DMS79 treated with DMSO at 0.1 percent for 48 hours (cell line): ENCODE data around the gene LPAR1.

Source experiments
- DNase-seq: peaks from one replicate; lab custom pipeline; 2025; lab: John Stamatoyannopoulos, UW

Gene LPAR1

DNA sequence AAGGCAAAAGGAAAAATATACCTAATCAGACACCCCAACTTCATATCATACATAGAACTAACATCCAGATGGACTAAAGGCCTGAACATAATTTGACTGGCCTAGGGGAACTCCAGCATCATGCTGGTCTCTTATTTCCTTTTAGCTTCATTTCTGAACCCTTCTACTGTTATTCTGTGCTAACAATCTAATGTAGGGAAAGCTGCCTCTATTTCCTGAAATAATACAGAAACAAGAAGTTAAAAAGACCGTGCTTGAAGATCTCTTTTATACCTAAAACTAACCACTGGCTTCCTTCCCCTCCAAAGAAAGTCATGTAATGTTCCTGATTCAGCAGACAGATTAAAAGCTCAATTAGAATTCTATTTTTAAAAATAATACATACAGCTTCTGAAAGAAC, 36.7 kb downstream of the LPAR1 start:
- DNase-seq = no peak

DNA sequence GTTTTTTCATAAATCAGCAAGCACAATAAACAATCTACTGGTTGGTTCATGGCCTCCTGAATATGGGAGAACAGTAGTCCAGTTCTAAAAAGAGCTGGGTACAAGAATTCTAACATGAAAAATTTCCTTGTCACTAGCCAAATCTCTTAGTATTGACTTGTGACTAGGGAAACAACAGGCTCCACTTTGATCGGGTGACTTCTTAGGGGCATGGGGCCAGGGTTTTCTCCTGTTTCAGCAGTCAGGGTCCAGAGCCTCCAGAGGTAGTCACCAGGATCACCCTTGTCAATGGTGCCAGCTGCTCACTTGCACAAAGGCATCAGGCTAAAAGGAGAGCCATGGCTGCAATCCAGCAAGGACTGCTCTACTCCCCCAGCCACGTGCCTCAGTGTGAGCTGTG, 38.1 kb downstream of the LPAR1 start:
- no peak for DNase-seq

DNA sequence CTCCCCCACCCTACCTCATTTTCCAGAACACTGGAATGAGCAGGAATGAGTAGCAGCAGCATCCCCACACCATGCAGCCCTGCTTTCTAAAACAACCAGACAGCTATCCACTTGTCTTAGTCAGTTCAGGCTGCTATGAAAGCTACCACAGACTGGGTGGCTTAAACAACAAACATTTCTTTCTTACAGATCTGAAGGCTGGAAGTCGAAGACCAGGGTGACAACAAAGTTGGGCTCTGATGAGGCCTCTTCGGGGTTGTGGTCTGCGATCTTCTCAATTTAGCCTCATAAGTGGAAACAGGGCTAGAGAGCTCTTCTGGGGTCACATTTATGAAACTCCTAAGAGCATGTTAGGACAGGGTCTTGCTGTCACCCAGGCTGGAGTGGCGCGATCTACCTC, 38.9 kb downstream of the LPAR1 start:
- no peak for DNase-seq

DNA sequence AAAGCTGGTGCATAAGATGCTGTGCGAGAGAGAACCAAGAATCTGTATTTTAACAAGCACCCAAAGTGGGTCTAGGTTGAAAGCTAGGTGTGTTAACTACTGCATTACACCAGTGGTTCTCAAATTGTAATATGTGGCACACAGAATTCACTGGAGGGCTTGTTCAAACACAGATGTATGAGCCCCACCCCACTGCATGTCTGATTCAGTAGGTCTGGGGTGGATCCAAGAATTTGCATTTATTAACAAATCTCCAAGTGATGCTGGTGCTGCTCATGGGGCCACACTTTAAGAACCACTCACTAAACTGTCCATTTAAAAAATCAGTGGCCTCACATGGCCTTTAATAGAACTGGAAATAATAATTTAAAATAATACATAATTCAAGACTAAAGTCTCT, 40.4 kb downstream of the LPAR1 start:
- DNase-seq = no peak

DNA sequence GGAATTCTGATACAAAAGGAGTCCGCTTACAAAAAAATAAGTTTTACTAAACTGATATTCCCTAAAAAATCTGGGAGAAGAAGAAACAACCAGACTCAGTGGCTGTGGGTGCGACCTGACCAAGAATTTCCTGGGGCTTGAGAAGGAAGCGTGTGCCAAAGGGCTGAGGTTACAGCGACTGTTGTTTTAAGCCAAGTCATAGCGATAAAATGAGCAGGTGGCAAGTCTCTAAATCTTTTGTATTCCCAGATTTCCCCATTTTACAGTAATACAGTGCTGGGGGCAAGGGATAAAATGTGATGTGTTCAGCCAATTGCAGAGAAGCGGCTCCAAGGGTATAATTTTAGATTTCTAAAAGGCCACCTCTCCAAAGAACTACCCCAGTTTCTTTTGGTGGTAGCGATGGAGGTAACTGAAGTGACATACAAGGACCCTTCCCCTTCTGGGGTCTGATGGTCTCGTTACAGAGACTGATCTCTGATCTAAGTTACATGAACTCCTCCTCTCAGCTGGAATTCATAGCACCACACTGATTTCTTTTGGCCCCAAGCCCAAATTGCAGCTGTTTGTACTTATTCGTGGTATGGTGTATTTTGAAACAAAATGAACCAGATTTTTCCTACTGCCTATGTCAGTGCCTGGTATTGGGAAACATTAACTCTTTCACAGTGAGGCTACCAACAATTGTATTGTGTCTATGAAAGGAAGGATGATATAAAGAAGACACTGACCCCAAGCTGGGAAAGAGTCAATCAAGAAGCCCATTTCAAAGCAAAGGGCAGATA, 41.6 kb downstream of the LPAR1 start:
- DNase-seq = no peak

DNA sequence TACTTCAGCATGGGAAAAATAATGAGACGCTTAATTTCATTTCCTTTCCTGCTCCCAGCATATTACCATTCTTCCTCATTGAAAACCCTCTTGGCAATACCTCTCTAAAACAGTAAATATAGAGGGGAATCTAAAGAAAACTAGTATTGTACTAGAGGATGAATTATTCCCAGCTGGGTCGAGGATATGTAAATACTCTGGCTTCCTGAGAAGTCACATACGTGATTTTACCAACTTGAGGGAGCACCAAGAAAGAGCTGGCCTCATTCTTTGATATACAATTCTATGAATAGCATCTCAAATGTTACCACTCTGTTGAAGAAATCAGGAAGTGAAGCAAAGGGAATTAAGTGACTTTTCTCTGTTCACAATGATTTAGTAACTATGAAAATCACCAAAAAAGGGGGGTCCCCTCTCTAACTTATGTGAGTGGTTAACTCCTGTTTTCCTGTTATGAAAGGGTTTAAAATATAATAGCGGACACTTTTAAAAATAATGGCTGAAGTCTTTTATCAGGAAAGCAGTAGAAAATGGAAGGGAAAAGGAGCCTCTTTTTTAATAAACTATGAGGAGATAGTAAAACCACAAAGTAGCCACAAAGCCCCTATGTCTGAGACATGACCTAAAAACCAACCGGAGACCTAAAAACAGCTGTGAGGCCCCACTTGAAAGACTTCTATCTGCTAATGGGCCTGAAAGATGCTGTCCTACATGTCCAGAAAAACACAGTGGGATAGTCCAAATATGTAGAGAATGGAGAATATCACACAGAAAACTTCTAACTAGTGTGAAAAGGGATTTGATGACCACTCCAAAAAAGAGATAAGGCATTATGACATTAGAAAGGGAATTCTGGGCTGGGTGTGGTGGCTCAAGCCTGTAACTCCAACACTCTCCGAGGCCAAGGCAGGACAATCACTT, 42.6 kb downstream of the LPAR1 start:
- DNase-seq = no peak

DNA sequence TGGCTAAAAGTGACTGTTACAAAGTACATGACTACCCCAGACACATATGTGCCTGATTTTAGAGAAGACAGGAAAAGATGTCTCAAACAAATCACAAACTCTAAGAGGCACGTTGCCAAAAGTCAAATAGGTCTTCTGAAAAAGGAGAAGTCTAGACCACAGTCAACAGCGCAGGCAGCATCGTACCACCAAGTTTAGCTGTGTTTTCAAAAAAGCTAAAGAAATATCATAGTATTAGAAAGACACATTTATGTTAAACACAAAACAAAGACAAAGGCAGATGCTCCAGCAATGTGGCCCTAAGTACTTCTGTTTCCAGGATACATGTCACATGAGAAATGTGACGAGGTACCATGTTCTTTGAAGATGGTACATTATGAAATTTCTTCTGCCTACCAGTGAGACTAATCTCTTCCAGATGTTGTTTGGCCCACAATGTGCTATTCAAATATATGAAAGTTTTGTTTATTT, 43.5 kb downstream of the LPAR1 start:
- DNase-seq = no peak

DNA sequence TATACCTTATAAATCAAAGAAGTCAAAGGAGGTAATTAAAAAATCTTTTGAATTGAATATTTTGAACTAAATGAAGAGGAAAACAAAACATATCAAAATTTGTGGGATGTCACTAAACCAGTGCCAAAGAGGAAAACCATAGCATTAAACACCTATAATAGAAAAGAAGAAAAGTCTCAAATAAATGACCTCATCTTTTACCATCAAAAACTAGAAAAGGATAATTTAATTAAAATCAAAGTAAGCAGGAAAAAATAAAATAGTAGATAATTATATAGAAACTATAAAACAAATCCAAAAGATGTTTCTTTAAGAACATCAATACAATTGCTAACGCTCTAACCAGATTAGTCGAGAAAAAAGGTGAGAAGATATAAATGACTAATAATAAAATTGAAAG, 47.8 kb downstream of the LPAR1 start:
- DNase-seq = no peak

DNA sequence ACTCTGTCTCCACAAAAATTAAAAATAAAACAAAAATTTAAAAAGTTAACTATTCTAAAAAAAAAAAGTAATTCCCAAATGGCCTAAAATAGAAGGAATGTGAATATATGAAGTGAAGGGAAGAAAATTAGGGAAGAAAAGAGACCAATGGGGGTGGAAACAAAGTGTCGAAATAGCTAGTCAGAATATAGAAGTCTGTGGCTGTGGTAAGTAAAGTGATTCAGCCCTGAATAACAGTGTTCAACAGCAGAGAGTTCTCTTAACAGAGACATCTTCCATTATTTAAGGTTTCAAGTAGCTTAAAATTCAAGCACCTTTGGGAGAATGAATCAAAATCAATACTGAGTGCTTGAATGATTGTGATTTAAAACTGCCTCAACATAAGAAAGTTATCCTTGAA, 51.7 kb downstream of the LPAR1 start:
- DNase-seq = no peak

DNA sequence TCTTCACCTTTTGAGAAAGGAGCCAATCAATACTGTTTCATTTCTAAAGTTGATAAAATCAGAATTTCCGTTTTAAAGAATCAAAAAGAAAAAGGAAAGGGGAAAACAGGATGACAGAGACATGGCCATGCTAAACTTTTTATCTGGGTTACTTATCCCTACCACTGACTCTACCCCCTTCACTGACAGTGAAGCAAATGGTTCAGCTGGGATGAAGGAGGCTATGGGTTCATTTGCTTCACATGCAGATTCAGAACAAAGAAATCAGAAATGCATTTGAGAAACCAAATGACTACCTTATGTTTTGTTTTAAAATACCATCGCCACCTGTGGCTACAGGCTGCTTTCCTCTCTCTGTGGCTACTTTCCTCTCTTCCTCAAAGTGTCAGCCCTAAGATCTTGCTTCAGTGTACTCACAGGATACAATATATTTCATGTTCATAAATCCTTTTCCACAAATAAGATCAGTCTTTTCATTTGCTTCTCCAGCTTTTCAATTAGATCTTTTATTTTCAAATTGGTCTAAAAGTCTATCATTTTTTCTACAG, 53.3 kb downstream of the LPAR1 start:
- DNase-seq = no peak

DNA sequence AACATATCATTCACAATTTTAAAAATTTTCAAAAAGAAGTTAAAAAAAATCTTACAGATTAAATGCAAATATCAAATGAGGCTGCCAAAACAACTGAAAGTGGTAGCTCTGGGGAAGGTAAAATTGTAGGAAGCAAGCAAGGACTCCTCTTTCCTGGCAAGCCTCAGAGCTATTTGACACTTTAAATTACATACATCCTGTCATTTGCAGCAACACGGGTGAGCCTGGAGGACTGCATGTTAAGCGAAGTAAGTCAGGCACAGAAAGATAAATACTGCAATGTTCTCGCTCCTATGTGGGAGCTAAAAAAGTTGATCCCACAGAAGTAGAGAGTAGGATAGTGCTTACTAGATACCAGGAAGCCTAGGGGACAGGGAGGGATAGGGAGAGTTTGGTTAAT, 58.0 kb downstream of the LPAR1 start:
- DNase-seq = no peak

DNA sequence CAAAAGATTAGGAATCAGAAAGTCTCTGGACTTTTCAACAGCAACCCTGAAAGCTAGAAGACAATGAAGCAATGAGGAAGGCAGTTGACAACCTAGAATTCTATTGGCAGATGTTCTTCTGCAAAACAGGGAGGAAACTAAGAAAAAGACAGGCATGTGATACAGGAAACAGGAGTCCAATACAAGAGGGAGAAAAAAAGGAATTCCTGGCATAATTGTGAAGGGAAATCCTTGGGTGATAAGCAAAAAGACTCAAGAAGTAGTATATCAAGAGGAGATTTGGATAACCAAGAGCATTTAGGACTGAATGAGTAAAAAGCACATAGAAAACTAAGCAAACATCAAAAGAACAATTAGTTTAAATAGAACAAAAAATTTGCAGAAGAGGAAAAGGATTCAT, 58.6 kb downstream of the LPAR1 start:
- DNase-seq = no peak

DNA sequence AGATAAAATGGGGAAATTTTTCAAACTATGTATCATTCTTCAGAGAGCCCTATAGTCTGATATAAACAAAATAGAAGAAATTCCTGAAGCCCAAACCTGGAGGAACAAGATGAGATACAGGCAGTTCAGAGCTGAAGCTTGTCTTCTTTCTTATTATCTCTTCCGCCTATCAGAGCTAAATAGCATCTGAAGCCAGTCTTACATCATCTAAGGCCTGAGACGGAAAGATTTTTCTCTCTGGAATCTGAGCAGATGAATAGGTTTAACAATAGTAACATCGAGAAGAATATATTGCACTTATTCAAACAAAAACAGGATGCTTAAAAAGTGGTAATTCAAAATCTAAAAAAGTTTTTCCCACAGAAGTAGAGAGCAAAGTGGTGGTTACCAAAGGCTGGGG, 59.8 kb downstream of the LPAR1 start:
- DNase-seq = no peak

DNA sequence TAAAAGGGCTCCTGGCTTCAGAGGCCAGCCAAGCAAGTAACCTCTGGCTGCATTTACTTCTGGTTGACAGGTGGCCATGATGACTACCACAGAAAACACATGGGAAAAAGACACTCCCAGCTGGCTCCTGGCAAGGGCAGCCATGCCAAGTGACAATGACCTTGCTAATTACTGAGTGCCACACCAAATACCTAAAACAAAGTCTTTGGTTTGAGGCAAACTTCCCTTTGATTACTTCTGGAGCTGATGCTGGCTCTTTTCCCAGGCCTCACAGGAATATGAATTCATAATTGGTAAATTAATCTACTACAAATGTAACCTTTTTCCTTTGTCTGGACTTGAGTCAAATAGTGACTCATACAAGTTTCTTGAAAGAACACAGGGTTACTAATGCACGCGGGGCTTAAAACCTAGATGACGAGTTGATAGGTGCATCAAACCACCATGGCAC, 61.0 kb downstream of the LPAR1 start:
- DNase-seq = no peak

DNA sequence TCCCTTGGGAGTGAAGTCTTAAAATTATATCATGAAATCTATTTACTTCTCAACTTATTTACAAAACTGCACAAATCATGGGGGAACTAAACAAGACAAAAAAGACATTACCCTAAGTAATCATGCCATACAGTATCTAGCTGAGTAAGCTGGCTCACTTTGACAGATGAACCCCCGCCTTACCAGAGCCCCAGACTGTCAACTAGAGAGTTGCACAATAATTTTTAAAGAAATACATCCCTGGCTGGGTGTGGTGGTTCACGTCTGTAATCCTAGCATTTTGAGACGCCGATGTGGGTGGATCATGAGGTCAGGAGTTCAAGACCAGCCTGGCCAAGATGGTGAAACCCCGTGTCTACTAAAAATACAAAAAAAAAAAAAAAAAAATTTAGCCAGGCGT, 62.3 kb downstream of the LPAR1 start:
- no peak for DNase-seq

DNA sequence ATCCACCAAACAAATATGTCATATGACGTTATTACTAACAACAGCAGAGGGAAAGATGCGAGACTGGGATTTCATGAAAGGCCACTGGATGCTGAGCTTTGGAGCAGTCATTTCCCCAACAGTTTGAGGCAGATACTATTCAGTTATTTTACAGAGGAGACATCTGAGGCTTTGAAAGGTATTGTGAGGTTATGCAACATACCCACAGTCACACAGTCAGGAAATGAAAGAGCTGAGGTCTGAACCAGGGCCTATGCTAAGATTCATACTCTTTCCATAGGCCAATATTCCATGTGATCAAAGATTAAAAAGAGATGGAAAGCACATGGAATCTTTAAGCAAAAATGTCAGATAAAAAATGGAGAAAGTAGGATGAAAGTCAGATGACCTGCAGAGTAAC, 63.0 kb downstream of the LPAR1 start:
- no peak for DNase-seq

DNA sequence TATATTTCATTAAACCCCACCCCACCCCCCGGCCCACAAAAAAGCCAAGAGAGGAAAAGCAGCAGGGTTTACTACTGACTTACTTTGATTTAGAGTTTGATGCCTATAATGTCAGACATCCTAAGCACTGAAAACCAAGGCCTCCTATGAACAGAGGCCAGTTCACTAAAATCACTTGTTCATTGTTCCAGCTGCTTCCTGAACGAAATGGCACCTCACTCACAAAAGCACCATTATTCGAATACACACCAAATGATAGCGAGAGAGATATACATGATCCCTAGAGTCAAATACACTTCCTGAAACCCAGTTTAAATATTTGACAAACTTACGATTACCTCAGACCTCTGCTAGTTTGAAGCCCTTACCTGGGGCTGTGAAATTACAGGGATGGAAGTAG, 66.6 kb downstream of the LPAR1 start:
- DNase-seq = no peak

DNA sequence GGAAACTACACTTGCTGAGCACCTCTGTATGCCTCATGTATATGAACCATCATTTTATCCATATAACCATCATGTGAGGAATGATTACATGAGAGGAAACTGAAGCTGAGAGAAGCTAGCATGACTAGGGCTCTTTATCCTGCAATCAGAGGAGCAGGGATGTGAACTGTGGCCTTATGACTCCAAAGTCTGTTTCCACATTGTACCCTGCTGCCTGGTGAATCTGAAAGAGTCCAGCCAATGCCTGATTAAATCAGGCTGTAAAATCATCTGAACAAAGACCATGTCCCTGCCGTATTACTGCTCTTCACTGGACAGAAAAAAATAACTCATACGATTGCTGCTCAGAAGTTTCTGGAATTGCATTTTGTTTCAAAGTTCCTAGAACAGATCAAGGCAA, 67.0 kb downstream of the LPAR1 start:
- DNase-seq = no peak

DNA sequence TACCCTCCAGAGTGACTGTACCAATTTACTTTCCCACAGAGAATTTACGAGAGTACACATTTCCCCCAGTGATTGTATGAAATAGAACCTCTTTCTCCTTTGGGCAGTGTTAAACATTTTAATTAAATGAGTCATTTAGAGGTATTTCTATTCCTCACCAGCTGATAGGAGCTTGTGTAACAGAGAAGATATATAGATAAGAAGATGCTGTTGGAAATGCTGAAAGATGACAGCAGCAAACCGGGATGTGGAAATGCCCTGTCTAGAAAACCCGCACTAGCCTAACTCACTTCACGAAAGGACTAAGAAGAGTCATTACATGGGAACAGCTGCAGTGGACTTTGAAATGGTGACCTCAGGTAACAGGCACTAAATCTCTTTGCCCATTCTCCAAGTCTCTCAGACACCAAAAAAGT, 68.3 kb downstream of the LPAR1 start:
- no peak for DNase-seq

DNA sequence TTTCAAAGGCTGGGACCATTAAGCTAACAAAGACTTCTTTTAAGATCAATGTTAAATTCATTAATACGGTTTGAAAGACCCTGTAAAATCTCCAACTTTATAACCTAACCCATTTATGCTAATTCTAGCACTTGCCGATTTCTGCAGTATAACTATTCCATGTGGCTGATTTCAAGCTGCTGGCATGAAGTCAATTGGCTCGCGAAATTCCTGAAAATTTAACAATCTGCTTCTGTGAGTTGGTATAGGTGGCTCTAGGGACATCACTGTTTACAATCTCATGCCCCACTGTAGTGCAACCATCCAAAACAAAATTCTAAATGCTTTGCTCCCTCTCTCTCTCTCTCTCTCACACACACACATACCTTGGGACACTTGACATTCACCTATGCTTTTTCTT, 70.2 kb downstream of the LPAR1 start:
- DNase-seq = no peak

DNA sequence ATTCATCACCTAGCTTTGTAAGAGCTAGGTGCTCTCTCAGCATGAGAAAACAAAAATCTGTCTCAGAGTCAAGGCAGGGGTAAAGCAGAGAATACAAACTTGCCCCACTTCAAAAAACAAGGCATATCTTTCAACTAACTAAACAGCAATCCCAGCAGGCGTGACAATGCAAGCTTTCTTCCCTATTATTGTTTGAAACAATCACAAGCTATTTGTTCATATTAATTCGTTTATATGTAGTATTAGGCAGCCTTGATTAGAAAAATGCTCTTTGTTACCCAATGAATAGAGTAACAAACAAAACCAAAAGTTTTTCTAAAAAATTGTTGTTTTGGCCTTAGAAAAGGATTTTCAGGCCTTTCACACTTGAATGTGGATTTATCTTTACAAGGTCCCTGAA, 71.1 kb downstream of the LPAR1 start:
- no peak for DNase-seq

DNA sequence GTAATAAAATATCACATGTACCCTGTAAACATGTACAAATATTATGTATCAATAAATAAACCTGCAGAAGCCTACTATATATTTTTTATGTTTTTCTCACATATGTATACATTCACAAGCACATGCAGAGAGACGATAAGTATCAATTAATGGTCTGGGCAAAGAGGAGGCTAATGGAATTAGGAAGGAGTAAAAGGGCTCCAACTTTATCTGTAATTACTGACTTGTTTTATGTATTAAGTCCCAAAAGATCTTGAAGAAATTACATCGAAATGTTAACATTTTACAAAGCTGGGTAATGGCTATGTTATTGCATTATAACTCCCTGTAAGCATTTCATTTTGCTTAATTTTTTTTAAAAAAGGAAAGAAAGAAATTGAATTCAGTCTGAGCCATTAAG, 78.0 kb downstream of the LPAR1 start:
- no peak for DNase-seq

DNA sequence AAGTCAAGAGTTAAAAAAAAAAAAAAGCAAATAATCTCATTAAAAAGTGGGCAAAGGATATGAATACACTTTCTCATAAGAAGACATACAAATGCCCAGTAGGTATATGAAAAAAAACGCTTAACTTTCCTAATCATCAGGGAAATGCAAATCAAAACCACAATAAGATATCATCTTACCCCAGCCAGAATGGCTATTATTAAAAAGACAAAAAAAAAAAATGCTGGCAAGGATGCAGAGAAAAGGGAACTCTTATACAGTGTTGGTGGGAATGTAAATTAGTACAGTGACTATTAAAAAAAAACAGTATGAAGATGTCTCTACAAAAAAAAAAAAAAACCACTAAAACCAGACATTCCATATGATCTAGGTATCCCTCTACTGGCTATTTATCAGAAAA, 79.4 kb downstream of the LPAR1 start:
- no peak for DNase-seq
